GM21528 (cell line): ENCODE data around the gene PARD3.
A peak's percentile ranks its signal among the peaks of the same experiment; 100 is the strongest.

Experiments used
- ATAC-seq: cut with Tn5 transposase; IDR thresholded peaks from one replicate; pipeline ENCODE4 v1.9.1; 2021; ENCODE audit warnings: mild to moderate bottlenecking, moderate library complexity; ENCODE audit not compliant: unreplicated experiment, low FRiP score

Gene PARD3

GRCh38 chr10:34699904-34700517 is 115.1 kb downstream of the PARD3 start:
- ATAC-seq: no peak

GRCh38 chr10:34698979-34699378 is 116.1 kb downstream of the PARD3 start:
- ATAC-seq: no peak

DNA sequence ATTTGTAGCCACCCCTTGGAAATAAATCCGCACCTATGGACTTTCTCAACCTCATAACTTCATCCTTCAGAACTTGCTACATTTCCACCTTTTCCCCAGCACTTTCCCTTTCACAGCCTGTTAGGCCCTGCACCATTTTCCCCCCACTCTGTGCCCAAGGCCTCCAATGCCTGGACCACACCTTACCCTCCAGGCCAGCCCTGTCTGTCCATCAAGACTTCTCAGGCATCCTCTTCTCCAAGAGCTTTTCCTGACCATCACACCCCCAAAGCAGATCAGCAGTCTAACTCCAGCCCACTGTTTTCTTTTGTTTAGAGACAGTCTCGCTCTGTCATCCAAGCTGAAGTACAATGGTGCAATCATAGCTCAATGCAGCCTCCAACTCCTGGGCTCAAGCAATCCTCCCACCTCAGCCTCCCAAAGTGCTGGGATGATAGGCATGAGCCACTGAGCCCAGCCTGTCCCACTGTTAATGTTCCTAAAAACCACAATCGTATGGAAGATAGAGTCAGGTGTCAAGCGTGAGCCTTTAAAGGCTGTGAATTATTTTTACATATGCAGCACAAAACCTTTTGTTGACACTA is 116.8 kb downstream of the PARD3 start:
- no peak for ATAC-seq

DNA sequence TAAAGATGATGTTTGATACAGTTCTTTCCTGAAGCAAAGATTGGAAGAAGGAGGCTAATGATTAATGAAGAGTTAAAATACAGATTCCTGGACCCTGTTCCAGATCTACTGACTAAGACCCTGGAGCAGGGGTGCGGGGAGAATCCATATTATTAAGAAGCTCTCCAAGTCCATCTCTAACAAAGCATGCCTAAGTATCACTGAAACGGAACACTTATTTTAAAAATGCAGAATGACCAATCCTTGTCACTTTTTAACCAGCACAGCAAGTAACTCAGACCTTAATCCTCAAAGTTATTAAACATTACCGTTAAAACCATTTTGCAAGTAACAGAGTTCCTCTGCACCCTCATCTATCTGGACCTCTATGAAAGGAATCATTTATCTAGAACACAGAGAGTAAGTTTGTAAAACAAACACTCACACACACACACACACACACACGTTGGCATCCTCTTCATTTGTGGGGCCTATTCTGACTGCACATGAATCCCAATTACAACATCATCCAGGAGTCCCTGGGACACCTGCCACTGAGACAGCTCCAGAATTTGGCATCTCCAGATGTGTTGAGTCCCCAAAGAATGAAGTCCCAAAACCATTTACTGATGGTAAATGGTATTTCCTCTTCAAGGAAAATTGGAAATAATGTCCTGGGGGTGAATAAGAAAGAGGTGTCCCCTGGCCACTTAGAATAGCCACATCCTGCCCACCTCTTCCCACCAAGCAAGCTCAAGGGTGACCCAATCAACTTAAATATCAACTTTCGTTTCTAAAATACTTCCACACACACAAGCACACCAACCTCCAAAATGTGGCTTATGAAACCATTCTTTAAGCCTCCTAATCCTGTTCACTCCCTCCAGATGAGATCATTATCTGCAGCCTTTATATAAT is 117.5 kb downstream of the PARD3 start:
- ATAC-seq: no peak

DNA sequence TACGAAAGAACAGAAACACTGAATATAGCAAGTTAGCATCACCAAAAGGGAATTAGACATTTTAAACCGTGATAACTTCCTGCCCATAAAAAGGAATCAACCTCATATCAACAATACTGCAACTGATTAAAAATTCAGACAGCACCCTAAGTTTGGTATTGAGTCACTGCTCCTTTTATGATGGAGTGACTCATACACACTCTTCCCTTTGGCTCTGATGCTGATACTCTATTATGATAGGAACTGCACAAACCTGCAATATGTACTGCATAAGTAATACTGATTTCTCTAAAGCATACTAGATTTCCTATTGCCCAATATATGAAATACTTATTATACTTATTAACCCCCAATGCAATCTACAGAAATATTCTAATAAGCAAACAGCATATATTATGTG is 118.7 kb downstream of the PARD3 start:
- no peak for ATAC-seq

DNA sequence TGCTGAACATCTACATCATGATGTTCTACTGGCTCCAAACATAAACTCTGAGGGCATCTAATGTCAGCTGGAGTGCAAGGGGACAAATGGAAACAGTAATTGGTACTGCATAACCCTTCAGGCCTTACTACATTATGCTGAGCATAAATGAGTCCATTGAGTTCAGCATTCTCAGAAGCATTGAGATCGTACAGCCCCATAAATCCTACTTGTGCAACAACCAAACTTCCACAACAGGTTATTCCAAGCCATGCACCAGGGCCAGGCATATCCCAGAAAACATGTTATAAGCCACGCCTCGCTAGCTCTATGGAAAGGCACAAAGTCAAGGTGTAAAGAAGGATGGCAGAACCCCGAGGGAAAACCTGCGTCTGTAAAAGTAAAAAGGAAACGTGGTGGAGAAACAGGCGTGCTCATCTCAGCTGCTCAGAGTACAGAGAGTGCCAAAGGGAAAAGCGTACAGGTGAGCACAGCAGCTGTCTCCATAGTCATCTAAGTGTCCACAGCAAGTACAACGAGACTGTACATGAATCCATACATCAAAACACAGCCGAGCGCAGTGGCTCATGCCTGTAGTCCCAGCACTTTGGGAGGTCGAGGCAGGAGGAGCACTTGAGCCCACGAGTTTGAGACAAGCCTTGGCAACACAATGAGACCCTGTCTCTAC is 124.6 kb downstream of the PARD3 start:
- no peak for ATAC-seq

- ATAC-seq: no peak
These were observed 126.0 kb downstream of the PARD3 start for GRCh38 chr10:34689053-34689452.

DNA sequence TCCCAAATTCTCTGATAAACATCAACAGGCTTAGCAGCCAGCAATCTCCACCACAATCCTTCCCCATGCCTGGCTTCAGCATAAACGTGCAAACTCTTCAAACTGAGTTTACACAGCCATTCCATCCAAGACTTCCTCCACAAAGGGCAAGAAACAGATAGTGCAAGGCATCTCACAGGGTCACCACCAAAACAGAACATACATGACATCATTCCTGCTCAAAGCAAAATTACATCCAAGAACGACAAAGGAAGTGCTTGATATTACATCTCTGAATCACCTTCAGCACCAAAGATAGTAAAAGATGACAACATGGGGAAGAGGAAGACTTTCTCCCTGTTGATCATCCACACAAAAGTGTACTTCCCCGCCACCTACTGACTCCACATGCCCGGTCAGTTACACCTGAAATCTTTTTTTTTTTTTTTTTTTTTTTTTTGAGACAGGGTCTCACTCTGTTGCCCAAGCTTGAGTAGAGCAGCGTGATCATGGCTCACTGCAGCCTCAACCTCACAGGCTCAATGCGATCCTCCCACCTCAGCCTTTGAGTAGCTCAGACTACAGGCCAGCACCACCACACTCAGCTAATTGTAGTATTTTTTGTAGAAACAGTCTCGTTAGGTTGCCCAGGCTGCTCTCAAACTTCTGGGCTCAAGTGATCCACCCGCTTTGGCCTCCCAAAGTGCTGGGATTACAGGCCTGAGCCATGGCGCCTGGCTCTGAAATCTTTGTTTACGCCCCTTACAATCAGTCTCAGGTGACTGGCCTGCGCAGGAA is 127.5 kb downstream of the PARD3 start:
- ATAC-seq: no peak

DNA sequence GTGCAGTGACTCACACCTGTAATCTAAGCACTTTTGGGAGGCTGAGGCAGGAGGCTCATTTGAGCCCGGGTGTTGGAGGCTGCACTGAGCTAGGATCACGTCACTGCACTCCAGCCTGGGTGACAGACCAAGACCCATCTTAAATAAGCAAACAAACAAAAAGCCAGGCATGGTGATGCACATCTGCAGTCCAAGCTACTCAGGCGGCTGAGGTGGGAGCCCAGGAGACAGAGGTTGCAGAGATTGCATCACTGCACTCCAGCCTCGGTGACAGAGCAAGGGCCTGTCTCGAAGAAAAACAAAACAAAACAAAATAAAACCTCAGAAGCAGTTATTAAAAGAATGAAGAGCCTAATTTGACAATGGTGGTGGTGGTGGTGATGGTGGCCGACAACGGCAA is 132.5 kb downstream of the PARD3 start:
- ATAC-seq: no peak

DNA sequence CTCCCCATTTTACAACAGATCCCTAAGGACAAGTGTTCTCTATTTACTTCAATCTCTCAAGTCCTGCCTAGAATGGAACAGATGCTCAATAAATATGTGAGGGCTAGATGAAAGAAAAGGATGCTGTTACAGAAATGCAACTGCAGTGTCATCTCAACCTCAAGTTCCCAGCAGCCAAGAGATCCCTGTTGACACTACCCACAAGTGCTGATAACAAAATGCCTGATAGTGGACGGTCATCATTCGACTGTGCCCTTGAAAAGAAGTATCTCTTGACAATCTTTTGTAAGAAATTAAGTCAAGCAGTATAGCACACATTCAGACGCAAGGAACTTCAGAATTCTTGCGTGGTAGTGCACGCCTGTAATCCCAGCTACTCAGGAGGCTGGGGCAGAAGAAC is 133.2 kb downstream of the PARD3 start:
- ATAC-seq: no peak

DNA sequence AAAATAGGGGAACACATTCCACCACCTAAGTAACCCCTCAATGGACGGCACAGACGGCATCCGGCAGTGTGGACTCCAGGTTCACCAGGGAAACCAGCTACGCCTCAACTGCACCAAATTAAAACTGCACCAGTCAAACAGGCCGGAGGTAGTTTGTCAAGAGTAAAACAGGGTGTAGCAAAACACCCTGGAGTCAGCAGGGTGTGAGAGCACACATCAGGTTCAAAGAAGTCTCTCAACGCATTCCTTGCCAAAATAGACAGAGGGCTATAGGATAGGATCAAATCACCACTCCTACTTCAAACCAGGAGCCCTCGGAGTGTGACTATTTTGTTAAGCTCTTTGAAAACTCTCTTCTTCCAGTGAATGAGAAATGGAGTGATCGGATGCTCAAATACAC is 135.9 kb downstream of the PARD3 start:
- ATAC-seq: no peak

DNA sequence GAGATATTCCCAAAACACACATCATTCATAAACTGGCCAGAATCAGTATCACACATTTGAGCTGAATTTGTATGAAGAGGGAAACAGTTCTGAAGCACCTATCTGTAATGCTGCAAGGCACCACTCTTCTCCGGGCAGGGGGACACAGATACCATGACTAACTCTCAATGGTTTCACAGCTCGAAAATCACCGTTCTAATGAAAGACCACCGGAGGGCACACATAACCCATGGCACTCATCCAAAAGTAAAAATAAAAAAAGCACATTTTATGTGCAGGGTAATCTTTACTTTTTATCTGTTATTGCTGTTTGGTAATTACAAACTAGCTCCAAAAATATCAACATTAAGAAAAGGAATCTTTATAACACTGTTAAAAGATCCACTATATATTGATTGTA is 137.5 kb downstream of the PARD3 start:
- ATAC-seq: no peak

GRCh38 chr10:34677132-34677531 is 138.0 kb downstream of the PARD3 start:
- ATAC-seq: no peak

- no peak for ATAC-seq
These were observed 140.9 kb downstream of the PARD3 start for GRCh38 chr10:34674176-34674575.

DNA sequence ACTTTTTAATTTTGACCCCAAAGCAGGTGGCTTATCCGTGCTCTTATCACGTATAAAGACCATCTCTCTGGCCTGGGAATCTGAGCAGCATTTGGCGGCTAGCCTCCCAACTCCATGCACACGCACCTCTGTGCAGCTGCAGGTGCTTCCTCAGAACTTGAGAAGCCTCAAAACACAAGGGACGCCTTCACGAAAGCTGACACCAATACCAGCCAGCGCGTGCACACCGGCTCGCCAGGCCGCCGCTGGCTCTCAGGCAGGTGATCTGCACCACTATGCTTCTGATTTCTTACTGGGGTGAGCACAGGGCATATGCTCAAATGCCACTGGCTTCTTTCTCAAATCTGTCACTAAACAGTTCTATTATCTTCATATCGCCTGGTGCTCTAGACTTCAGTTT is 145.0 kb downstream of the PARD3 start:
- no peak for ATAC-seq

GRCh38 chr10:34669079-34669478 is 146.0 kb downstream of the PARD3 start:
- ATAC-seq: no peak

- no peak for ATAC-seq
These were observed 147.9 kb downstream of the PARD3 start for GRCh38 chr10:34667177-34667576.

DNA sequence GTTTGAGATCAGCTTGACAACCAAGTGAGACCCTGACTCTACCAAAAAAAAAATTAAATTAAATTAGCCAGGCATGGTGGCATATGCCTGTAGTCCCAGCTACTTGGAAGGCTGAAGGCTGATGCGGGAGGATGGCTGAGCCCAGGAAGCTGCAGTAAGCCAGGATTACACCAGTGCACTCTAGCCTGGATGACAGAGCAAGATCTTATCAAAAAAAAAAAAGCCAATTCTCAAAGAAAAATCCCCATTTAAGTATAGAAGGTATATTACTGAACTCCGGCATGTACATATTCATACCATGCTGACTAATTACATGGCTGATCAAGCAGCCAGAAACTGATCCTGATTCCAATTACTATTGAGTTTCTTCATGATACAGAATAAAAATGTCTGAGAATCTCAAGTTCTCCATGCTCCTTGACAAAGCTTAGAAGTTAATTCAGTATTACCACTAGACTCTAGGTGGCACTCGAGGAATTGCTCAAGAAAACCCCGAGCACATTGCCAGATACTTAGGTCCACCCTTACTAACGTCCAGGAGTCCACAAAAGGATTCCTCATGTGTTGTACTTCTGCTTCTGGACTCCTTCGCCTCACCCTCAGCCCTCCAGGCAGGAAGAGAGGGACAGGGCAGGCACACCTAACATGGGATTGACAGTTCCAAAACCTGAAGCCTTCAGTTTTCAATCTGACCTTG is 148.9 kb downstream of the PARD3 start:
- peak; percentile 81 for ATAC-seq

GRCh38 chr10:34664706-34665105 is 150.4 kb downstream of the PARD3 start:
- ATAC-seq: no peak

GRCh38 chr10:34661580-34661979 is 153.5 kb downstream of the PARD3 start:
- ATAC-seq: no peak
